Progenitor cell of endocrine pancreas (in vitro differentiated cells): ENCODE data around the gene FIGN. TPM values are rescaled to one million over a fixed set of nuclear protein-coding genes. Genes with fewer than 3 reads are reported as not detected.

Source experiments
- DNase-seq: peaks from one replicate; pipeline ENCODE4 v3.0.0; 2021; ENCODE audit warnings: low spot score; ENCODE audit not compliant: unreplicated experiment
- H3K27ac Mint-ChIP-seq: 2 replicates; pipeline ENCODE4 v1.8.0; 2021; ENCODE audit warnings: mild to moderate bottlenecking, moderate library complexity, mixed read lengths
- H3K27me3 Mint-ChIP-seq: 2 replicates; pipeline ENCODE4 v1.8.0; 2021; ENCODE audit warnings: mixed read lengths
- H3K36me3 Mint-ChIP-seq: 2 replicates; pipeline ENCODE4 v1.8.0; 2022; ENCODE audit warnings: mixed read lengths; ENCODE audit not compliant: insufficient read depth
- H3K4me1 Mint-ChIP-seq: 2 replicates; pipeline ENCODE4 v1.8.0; 2021; ENCODE audit warnings: low read depth, mixed read lengths
- H3K4me3 Mint-ChIP-seq: 2 replicates; pipeline ENCODE4 v1.8.0; 2021; ENCODE audit warnings: low read depth, mild to moderate bottlenecking, moderate library complexity, mixed read lengths
- H3K9me3 Mint-ChIP-seq: 2 replicates; pipeline ENCODE4 v1.8.0; 2021; ENCODE audit warnings: low read depth, mixed read lengths
- total RNA-seq: library from RNA; stranded (reverse); gene quantifications from 2 replicates; pipeline ENCODE4 v1.2.1, GENCODE V29; 2021
- TF ChIP-seq, protein P1 (sequence below): fragments of 200-600 bp; sonication (generic); IDR thresholded peaks from one replicate; pipeline ENCODE4 v1.5.0; 2021; ENCODE audit warnings: antibody characterized with exemption, mild to moderate bottlenecking; ENCODE audit not compliant: unreplicated experiment

Gene FIGN
- total RNA-seq, 1 donor from 2014 or later: 18.0 TPM

DNA sequence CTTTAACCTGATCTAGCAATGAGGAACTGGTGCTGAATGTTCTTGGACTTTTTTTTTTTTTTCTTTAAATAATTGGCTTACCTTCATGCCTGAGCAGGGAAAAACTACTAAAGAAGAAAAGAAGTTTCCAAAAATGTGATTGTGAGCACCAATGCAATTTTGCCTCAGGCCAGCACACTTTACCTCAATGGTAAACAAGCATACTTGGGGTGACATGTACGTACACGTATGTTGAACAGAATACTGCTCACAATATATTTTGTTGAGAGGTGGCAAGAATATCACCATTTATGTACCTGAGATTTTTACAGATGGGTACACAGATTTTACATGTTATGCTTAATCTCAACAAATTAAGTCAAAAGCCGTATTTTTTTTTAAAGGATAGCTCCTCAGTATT lies 144.3 kb downstream of the FIGN start:
- H3K36me3 Mint-ChIP-seq: no peaks in the 10 kb centered on the region

DNA sequence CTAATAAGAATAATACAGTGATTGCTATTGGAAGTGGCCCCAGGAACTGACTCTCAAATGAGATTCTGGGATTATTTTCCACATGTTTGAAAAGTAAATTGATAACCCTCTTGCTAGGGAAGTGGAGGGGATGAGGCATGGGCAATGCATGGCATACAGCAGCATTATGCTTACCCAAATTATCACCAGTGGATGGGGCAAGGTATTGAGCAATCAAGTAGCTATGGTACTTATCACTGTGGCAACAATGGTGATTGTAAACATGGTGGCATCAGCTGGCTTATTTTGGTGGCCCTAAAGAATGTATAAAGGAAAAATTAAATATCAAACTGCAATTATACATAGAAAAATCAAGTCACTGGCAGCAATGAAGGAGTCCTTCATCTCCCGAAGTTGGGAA lies 155.1 kb downstream of the FIGN start:
- DNase-seq: no peak
- TF ChIP-seq, protein P1, sequence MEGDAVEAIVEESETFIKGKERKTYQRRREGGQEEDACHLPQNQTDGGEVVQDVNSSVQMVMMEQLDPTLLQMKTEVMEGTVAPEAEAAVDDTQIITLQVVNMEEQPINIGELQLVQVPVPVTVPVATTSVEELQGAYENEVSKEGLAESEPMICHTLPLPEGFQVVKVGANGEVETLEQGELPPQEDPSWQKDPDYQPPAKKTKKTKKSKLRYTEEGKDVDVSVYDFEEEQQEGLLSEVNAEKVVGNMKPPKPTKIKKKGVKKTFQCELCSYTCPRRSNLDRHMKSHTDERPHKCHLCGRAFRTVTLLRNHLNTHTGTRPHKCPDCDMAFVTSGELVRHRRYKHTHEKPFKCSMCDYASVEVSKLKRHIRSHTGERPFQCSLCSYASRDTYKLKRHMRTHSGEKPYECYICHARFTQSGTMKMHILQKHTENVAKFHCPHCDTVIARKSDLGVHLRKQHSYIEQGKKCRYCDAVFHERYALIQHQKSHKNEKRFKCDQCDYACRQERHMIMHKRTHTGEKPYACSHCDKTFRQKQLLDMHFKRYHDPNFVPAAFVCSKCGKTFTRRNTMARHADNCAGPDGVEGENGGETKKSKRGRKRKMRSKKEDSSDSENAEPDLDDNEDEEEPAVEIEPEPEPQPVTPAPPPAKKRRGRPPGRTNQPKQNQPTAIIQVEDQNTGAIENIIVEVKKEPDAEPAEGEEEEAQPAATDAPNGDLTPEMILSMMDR: no peak
- H3K27me3 Mint-ChIP-seq: no peaks in the 10 kb centered on the region
- H3K9me3 Mint-ChIP-seq: no peaks in the 10 kb centered on the region
- H3K4me3 Mint-ChIP-seq: no peak overlapping the region
- no peak overlapping the region for H3K27ac Mint-ChIP-seq
- H3K4me1 Mint-ChIP-seq: no peaks in the 10 kb centered on the region
- no peaks in the 10 kb centered on the region for H3K36me3 Mint-ChIP-seq

More for the DNA sequence above, 144.3 kb downstream of the FIGN start:
- DNase-seq: no peak
- TF ChIP-seq, protein P1: no peak
- no peaks in the 10 kb centered on the region for H3K27me3 Mint-ChIP-seq
- no peaks in the 10 kb centered on the region for H3K9me3 Mint-ChIP-seq
- H3K27ac Mint-ChIP-seq: no peak overlapping the region
- H3K4me1 Mint-ChIP-seq: peaks cover 23% of the 10 kb centered on the region
- no peak overlapping the region for H3K4me3 Mint-ChIP-seq

DNA sequence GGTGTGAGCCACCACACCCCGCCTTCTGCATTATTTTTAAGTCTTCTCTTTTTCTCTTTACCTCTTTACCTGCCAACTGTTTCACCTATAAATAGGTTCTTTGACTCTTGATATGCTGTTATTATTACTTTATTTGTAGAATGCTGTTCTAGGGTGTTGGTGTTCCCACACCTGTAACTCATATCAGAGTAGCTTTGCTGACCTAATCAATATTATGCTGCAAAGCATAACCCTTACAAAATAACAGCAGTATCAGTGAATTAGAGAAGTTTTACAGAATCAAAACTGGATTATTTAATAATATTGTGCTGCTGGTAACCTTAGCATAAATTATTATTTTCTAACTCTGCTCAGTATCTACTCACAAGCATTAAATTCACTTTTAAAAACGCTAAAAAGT lies 161.5 kb downstream of the FIGN start:
- H3K27ac Mint-ChIP-seq: no peak overlapping the region
- no peak for DNase-seq
- no peaks in the 10 kb centered on the region for H3K36me3 Mint-ChIP-seq
- H3K27me3 Mint-ChIP-seq: no peaks in the 10 kb centered on the region
- no peaks in the 10 kb centered on the region for H3K9me3 Mint-ChIP-seq
- H3K4me3 Mint-ChIP-seq: no peak overlapping the region
- H3K4me1 Mint-ChIP-seq: peaks cover 10% of the 10 kb centered on the region
- TF ChIP-seq, protein P1: no peak

DNA sequence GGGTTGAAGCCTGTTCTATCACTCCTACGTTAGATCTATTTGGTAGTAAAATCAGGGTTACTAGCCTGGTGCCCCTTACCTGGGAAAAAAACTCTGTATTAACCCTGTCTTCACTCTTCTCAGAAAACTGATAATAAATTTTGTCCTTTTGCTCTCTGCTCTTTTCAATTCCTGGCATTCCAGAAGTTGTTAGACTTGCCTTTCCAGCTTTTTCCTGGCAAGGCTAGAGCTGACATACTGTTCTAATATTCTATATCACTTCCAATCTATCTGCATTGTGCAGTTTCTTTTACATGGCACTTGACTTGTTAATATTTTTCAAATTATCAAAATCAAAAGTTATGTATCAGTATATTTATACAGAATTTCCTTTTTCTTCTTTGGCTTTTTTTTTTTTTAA lies 162.2 kb downstream of the FIGN start:
- DNase-seq: no peak
- Mint-ChIP-seq H3K36me3 (no peaks in the 10 kb centered on the region), H3K27me3 (no peaks in the 10 kb centered on the region), H3K9me3 (no peaks in the 10 kb centered on the region), H3K27ac (no peak overlapping the region), H3K4me1 (peaks cover 10% of the 10 kb centered on the region), H3K4me3 (no peak overlapping the region)
- TF ChIP-seq, protein P1: no peak

- TF ChIP-seq, protein P1: no peak
- Mint-ChIP-seq H3K4me1 (peaks cover 10% of the 10 kb centered on the region), H3K36me3 (no peaks in the 10 kb centered on the region), H3K4me3 (no peak overlapping the region), H3K27me3 (no peaks in the 10 kb centered on the region), H3K27ac (no peak overlapping the region), H3K9me3 (no peaks in the 10 kb centered on the region)
- no peak for DNase-seq
These were observed 163.0 kb downstream of the FIGN start for GRCh38 chr2:163572850-163573249.
